DMS53 (cell line): Measurements from ENCODE around the gene ZNHIT1.
"Not testable (repeated sequence)": the region's sequence is repeated elsewhere in the genome, so short reads cannot be mapped to it uniquely, and the experiment has no call there.

Experiments
- DNase-seq: peaks from one replicate; lab custom pipeline; 2025; lab: John Stamatoyannopoulos, UW

ZNHIT1 gene

GRCh38 chr7:101186844-101187428, 31.0 kb upstream of the ZNHIT1 start:
- DNase-seq = no peak

GRCh38 chr7:101189109-101189508, 28.9 kb upstream of the ZNHIT1 start:
- DNase-seq = no peak

- no peak for DNase-seq
Measured at GRCh38 chr7:101195884-101196283, 22.1 kb upstream of the ZNHIT1 start.

GRCh38 chr7:101197991-101198390, 20.0 kb upstream of the ZNHIT1 start:
- no peak for DNase-seq

GRCh38 chr7:101198476-101198875, 19.5 kb upstream of the ZNHIT1 start:
- no peak for DNase-seq

- DNase-seq = not testable (repeated sequence)
Measured at GRCh38 chr7:101199522-101199921, 18.4 kb upstream of the ZNHIT1 start.

- no peak for DNase-seq
Measured at GRCh38 chr7:101200504-101200861, 17.5 kb upstream of the ZNHIT1 start.

GRCh38 chr7:101200862-101201599, 16.9 kb upstream of the ZNHIT1 start, which contains the start of gene MOGAT3:
TSS of gene MOGAT3 (minus strand) at chr7:101201036. CDS start at chr7:101200854, 182 bp downstream.
- DNase-seq = peak; percentile 47

GRCh38 chr7:101201695-101202602, 16.0 kb upstream of the ZNHIT1 start:
- peak; percentile 41 for DNase-seq

GRCh38 chr7:101202603-101202918, 15.4 kb upstream of the ZNHIT1 start:
- no peak for DNase-seq

GRCh38 chr7:101203740-101204738, 13.9 kb upstream of the ZNHIT1 start:
- DNase-seq = peak; percentile 28

GRCh38 chr7:101205901-101206664, 11.9 kb upstream of the ZNHIT1 start:
- no peak for DNase-seq

GRCh38 chr7:101206665-101207042, 11.3 kb upstream of the ZNHIT1 start:
- no peak for DNase-seq

GRCh38 chr7:101207459-101207858, 10.5 kb upstream of the ZNHIT1 start:
- no peak for DNase-seq

GRCh38 chr7:101208794-101209193, 9.2 kb upstream of the ZNHIT1 start:
- DNase-seq = no peak

GRCh38 chr7:101210143-101210542, 7.8 kb upstream of the ZNHIT1 start:
- DNase-seq = no peak

- DNase-seq = no peak
Measured at GRCh38 chr7:101211501-101211900, 6.5 kb upstream of the ZNHIT1 start.

- no peak for DNase-seq
Measured at GRCh38 chr7:101212014-101212413, 6.0 kb upstream of the ZNHIT1 start.

- peak; percentile 69 for DNase-seq
Measured at GRCh38 chr7:101216001-101216859, 1.7 kb upstream of the ZNHIT1 start.

- peak; percentile 68 for DNase-seq
Measured at GRCh38 chr7:101216860-101217387, 1.0 kb upstream of the ZNHIT1 start.
